ENCODE results near the gene TNC. TPM values are rescaled to one million over a fixed set of nuclear protein-coding genes. Genes with fewer than 3 reads are reported as not detected.

The TNC gene
- total and polyA plus RNA-seq, 2 donors (not counting 3 experiments of a cell fraction or from before 2014, with no cell fraction given): 0.29 TPM; not detected in 1

DNA sequence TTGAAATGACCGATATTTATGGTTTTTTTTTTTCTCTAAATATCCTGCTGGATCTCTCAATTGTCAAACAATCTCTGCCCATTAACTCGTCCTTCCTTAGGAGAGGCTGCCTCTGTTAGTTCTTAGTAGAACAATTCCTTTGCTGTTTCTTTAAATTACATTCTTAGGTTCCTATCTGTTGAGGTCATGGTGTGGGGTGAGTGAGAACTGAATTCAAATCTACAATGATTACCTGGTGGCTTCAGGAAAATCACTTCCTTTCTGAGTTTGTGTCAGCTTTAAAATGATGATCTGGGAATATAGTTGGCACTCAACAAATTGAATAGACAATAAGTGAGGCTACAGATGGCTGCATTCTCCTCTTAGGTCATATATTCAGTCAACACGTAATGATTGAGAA is 105.5 kb downstream of the TNC start:
- H3K9me3 ChIP-seq (replicated peaks; ENCODE audit: control insufficient read depth, insufficient read depth, low read length): no peaks in the 10 kb centered on the region
- no peaks in the 10 kb centered on the region for H3K9me1 ChIP-seq (replicated peaks; ENCODE audit: control insufficient read depth, extremely low read depth, insufficient read depth, low read length)
- POLR2A ChIA-PET: no interaction called here
- dilution Hi-C loops (cut with MboI; ENCODE audit: extremely low pct_ligation_motif_present, low sequenced_read_pairs) (no loop called here), intact Hi-C loops (cut with micrococcal nuclease) (loop anchor here (10.0 kb wide), 1 partner anchor 512 kb away; no protein-coding TSS in a partner anchor)
- H2AFZ ChIP-seq (ENCODE audit: low read depth, low read length): no peak overlapping the region
- H3K27me3 ChIP-seq (ENCODE audit: control insufficient read depth in 2 of 2, insufficient read depth in 2 of 2, low read length in 2 of 2): peaks cover 3 to 5% of the 10 kb centered on the region in 2 experiments
- H3K79me2 ChIP-seq (ENCODE audit: control insufficient read depth, insufficient read depth, low read length): no peaks in the 10 kb centered on the region
- CTCF ChIA-PET: interaction anchor here (1.1 to 6.9 kb wide), 5 partner anchors 98 to 607 kb away, joined by 5 to 144 read pairs (median 11); partner anchors contain the start of gene TEX48
- no peak overlapping the region for H3K4me3 ChIP-seq (replicated peaks in 1 of 3; ENCODE audit: insufficient read depth in 1 of 3, low read depth in 1 of 3, low read length in 3 of 3)
- no peaks in the 10 kb centered on the region for H3K4me1 ChIP-seq (ENCODE audit: control insufficient read depth, extremely low read depth, insufficient read depth, low read length)
- no peak for FAIRE-seq
- no TSS peak for BruUV-seq (replicated peaks)
- no peak for TF ChIP-seq FOS (IDR thresholded peaks at IDR 0.05; ENCODE audit: borderline replicate concordance, insufficient read depth, low read length)
- no peak for TF ChIP-seq POLR2A (IDR thresholded peaks at IDR 0.05; ENCODE audit: low read depth, low read length)
- TF ChIP-seq, protein P1, sequence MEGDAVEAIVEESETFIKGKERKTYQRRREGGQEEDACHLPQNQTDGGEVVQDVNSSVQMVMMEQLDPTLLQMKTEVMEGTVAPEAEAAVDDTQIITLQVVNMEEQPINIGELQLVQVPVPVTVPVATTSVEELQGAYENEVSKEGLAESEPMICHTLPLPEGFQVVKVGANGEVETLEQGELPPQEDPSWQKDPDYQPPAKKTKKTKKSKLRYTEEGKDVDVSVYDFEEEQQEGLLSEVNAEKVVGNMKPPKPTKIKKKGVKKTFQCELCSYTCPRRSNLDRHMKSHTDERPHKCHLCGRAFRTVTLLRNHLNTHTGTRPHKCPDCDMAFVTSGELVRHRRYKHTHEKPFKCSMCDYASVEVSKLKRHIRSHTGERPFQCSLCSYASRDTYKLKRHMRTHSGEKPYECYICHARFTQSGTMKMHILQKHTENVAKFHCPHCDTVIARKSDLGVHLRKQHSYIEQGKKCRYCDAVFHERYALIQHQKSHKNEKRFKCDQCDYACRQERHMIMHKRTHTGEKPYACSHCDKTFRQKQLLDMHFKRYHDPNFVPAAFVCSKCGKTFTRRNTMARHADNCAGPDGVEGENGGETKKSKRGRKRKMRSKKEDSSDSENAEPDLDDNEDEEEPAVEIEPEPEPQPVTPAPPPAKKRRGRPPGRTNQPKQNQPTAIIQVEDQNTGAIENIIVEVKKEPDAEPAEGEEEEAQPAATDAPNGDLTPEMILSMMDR (IDR thresholded peaks at IDR 0.05; ENCODE audit: extremely low read depth in 1 of 2, insufficient read depth in 1 of 2, low read depth in 1 of 2, low read length in 2 of 2): no peak
- TF ChIP-seq MYC (IDR thresholded peaks at IDR 0.05; ENCODE audit: low read depth, low read length): no peak
- TF ChIP-seq, protein P2, sequence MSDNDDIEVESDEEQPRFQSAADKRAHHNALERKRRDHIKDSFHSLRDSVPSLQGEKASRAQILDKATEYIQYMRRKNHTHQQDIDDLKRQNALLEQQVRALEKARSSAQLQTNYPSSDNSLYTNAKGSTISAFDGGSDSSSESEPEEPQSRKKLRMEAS (IDR thresholded peaks at IDR 0.05; ENCODE audit: insufficient read depth, insufficient read length): no peak
- no peak for TF ChIP-seq EZH2 (IDR thresholded peaks at IDR 0.05; ENCODE audit: borderline replicate concordance, low read depth, low read length, severe bottlenecking)
- no peak for TF ChIP-seq GATA2 (IDR thresholded peaks at IDR 0.05; ENCODE audit: insufficient read depth, insufficient read length, low read depth, low read length)
- TF ChIP-seq POLR2AphosphoS5 (IDR thresholded peaks at IDR 0.05; ENCODE audit: insufficient read depth, low read depth, low read length): no peak
- TF ChIP-seq JUN (IDR thresholded peaks at IDR 0.05; ENCODE audit: borderline replicate concordance, insufficient read depth, insufficient read length, low read depth): no peak
- H3K36me3 ChIP-seq (ENCODE audit: control insufficient read depth in 2 of 2, extremely low read depth in 1 of 2, insufficient read depth in 2 of 2, low read length in 2 of 2): no peaks in the 10 kb centered on the region
- H3K4me2 ChIP-seq (ENCODE audit: insufficient read depth, low read length): no peak overlapping the region
- no peak overlapping the region for H3K27ac ChIP-seq (ENCODE audit: insufficient read depth, low read depth, low read length)
- no peaks in the 10 kb centered on the region for H4K20me1 ChIP-seq (replicated peaks; ENCODE audit: control insufficient read depth, extremely low read depth, insufficient read depth, low read length)
- H3K9ac ChIP-seq (replicated peaks; ENCODE audit: extremely low read depth, insufficient read depth, low read length): no peak overlapping the region
- DNase-seq (ENCODE audit: low read depth, low spot score): no peak

All from endothelial cell of umbilical vein (primary cell).